ENCODE data around the gene NTM.

GRCh38 chr11:131486937-131487635, 116.7 kb downstream of the NTM start:
- no peak for TF ChIP-seq CTCF (IDR thresholded peaks at IDR 0.05; ENCODE audit: low read depth, low read length, poor library complexity, severe bottlenecking)
- TF ChIP-seq EZH2phosphoT487 (IDR thresholded peaks at IDR 0.05; ENCODE audit: borderline replicate concordance, low read length) = no peak
